GM12874 (cell line): ENCODE measurements around the gene IQSEC1.

Experiments used
- CTCF ChIP-seq: IDR thresholded peaks from 2 replicates; pipeline ENCODE4 v1.5.1; 2011; ENCODE audit warnings: low read depth, mild to moderate bottlenecking, control low read depth, low read length, moderate library complexity; ENCODE audit not compliant: insufficient read depth

IQSEC1 gene

GRCh38 chr3:12964711-12965612, 108.3 kb downstream of the IQSEC1 start:
- TF ChIP-seq CTCF: no peak

- TF ChIP-seq CTCF: no peak
Measured at GRCh38 chr3:12963922-12964701, 109.1 kb downstream of the IQSEC1 start.

GRCh38 chr3:12963231-12963896, 109.9 kb downstream of the IQSEC1 start:
- TF ChIP-seq CTCF: no peak

GRCh38 chr3:12962292-12962691, 110.9 kb downstream of the IQSEC1 start:
- TF ChIP-seq CTCF: no peak

GRCh38 chr3:12961697-12962036, 111.6 kb downstream of the IQSEC1 start:
- no peak for TF ChIP-seq CTCF

GRCh38 chr3:12961007-12961696, 112.1 kb downstream of the IQSEC1 start:
- TF ChIP-seq CTCF: no peak

GRCh38 chr3:12960497-12960896, 112.7 kb downstream of the IQSEC1 start:
- TF ChIP-seq CTCF: no peak
